Stimulated activated CD4-positive, alpha-beta T cell treated with anti-CD3 and anti-CD28 coated beads, TNF-alpha, amount 100 ng/mL, for 4 hours (primary cell): ENCODE results near the gene UMODL1.

Experiments used
- DNase-seq, 3 experiments: peaks; one replicate each; pipeline ENCODE4 v3.0.0-alpha.2; 2020; ENCODE audit warnings: low read depth in 3 of 3

UMODL1 gene

DNA sequence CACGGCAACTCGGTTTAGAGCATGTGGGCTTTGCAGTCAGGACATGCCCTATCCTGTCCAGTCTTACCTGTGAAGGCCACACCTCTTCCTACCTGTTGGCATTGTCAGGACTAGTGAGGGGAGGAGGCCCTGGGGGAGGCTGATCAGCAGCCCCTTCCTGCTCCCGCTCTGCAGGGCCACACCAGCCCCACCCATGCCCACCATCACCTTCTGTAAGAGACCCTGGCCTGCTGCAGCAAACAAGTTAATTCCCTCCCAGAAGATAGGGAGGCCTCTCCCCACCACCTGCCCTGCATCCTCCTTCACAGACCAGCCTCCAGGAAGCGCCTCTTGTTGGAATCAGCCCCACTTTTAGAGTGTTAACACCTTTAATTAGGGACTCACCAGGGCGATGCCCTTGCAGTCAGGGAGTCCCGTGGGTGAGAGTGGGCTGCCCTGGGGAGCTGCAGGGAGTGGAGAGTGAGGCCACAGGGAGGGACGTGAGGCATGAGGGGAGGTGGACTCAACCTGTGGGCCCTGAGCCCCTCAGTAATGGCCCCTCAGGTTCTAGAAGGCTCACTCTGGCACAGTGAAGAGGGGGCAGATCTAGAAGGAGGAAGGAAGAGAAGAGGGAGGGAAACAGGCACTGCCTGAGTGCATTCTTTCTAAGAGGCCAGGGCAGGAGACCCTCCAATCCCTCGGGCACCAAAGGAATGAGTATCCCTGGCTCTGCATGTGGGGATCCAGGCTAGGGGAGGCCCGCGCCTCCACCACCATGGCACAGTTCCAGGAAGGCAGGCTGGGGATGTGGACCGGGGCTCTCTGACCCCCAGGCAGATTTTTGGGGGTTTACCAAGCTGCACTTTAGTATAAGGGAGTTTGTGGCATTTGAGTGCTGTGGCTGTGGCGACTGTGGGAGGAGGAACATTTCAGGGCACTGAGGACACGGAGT is 8.2 kb downstream of the UMODL1 start:
- no peak for DNase-seq

DNA sequence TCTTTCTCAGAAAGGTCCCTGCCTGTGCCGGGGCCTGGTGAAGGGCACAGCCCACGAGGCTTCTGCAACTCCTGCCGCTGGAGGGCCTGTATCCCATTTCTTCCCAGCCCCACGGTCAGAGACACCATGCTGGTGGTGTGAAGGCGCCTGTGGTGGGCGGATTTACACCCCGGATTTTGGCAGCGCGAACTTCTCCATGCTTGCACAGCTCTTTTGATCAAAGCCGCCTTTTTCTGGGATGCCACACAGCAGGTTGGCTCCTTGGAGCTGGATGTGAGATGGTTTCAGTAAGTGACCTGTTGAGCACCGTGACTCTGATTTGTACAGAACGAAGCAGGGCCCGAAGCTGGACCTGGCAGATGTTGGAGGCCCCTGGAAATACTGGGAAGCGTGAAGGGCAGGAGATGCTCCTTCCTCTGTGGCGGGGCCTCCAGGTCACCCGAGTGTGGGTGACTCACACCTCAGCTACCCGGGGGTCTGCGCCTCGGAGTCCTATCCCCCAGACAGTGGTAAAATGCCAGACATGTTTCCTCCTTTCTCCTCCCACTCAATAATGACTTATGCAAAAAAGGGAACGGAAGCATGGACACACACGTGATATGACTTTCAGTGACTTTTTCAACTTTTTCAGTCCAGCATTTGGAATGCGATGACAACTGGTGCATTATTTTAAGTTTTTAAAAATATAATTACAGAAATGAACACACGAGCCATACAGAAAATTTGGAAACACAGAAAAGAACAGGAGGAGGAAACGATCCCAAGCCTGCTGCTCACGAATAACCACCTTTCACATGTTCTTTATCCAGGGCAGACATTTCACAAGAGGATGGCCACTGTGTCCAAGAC is 9.0 kb downstream of the UMODL1 start:
- no peak for DNase-seq

DNA sequence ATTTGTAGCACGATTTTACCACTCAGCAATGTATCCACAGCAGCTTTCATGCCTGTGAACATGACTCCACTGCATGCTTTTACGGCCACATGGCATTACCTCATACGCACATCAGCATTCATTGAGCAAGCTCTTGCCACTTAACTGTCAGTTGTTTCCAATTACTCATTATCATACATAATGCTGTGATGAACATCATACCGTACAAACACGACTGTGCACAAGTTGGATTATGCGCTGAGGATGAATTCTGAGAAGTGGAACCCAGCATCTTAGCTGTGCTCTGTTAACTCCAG is 9.6 kb downstream of the UMODL1 start:
- DNase-seq = no peak

DNA sequence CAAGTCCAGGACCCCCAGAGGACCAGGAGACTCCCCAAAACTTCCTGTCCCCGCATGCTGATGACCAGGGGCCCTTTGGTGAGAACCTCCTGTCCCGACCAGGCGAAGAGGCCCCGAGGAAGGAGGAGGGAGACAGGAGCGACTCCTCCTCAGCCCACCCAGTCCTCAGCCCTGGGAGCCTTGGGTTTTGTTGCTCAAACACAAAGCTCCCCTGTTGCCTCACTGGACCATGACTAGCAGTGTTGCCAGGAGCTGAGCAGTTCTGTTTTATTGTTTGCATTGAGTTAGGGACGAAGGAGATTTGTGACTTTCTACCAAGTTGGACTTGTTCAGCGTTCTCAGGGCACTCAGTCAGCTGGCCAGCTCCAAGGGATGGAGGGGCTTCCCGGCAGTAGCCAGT is 10.0 kb downstream of the UMODL1 start:
- DNase-seq = no peak

DNA sequence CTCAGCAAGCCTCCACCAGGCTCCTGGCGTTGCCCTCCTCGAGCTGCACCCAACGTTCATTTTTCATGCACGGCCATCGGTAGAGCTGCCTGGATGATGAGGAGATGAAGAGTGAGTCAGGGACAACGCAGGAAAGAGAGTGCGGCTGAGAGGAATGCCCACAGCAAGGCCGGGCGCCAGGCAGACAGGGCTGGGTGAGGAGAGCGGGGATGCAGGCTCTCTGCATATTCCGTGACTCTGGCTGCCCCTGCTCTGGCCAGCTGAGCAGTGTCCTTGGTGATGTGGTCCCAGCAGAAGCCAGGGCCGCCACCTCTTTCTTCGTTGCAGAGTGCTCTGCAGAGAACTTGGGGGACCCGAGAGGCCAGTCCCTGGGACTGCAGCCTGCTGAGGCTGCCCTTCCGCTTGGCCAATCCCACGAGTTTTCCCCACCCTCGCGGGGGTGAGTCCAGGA is 10.8 kb downstream of the UMODL1 start:
- no peak for DNase-seq

DNA sequence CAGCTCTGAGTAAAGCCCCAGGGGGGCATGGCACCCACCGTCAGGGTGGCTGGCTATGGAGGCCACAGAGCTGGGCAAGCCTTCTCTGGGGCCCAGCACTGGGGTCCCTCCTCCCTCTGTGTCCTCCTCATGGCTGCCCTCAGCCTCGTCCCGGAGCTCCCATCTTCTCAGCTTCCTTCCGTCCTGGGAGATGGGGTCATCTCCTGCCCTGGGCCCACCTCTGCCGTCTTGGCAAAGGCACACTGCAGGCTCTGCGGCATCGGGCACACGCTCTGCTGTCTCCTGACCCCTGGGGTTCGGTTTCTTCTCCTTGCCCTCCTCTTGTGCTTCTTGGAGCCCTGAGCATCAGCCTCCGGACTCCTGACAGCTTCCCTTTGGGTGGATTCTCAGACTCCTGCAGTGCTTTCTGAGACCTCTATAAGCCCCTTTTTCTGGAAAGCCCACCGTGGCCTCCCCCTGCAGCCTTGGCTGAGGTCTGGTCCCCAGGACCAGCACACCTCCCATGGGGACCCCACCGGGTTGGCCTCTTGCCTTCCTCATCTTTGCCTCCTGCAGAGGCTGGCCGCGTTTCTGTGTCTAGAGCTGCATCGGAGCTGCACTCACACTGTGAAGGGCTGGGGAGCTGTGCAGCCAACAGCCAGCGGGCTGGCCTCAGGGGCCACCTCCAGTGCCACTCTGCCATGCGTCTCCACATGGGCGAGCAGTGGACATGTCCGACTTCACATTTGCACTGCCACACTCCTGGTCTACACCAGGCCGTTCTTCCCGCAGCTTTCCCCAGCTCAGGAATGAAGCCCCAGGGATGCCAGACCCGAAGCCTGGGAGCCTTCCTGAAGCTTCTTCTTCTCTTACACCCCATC is 11.6 kb downstream of the UMODL1 start:
- DNase-seq = no peak

DNA sequence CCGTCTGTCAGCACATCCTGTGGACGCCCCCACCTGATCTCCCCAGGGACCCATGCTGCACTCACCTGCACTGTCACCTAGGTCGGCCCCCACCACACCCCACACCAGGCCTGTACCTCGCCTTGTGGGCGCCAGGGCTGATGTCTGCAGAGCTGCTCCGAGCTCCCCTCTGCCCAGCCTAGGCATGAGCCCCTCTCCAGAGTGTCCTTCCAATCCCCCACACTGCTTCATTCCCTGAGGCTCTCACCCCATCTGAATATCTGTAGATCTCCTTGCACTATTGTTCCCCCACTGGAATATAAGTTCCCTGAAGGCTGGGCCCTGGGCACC is 12.2 kb downstream of the UMODL1 start:
- DNase-seq = no peak

DNA sequence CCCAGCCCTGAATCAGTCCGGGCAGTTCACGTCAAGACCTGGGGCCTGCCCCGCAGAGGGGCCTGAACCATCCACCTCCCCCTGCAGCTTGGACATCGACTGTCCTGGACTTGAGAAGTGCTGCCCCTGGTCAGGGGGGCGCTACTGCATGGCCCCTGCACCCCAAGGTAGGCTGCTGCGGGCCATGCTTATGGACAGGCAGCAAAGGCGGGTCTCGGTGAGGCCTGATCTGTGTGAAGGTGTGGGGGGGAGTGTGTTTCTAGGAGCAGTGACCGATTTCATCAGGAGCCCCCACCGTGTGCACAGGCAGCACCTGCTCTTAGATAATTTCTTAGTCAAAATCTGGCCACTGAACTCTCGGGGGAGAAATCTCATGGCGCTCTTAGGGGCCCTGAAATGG is 13.0 kb downstream of the UMODL1 start:
- DNase-seq = no peak

DNA sequence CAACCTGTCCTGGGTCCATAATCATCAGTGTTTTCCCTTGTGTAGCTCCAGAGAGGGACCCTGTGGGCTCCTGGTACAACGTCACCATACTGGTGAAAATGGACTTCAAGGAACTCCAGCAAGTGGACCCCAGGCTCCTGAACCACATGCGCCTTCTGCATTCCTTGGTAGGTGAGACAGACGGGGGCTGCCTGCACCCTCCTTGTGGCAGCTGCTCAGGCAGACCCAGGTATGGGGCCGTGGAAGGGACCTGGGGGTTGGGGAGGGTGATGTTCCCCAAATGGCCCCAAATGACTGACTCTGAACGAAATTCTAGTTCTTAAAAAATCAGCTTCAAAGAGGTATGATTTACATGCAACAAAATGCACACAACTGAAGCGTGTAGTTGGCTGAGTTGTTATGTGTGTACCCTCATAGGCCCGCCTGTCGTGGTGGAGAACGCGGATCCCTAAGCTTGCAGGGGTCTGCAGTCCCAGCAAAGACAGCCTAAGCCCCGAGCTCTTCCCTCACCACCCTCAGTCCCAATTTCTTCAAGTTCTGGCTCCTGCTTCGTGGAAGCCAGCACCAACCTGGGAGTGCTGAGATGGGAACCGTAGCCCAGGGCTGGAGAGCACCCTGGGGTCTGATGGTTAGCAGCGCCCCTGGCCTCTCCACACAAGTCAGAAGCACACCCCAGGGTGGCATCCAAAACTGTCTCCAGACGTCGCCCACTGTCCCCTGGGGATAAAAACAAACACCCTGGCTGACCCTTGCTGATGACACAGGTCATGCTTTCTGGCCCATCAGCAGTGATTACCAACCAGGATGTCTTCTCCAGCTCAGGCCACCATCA is 14.3 kb downstream of the UMODL1 start:
- DNase-seq = no peak

DNA sequence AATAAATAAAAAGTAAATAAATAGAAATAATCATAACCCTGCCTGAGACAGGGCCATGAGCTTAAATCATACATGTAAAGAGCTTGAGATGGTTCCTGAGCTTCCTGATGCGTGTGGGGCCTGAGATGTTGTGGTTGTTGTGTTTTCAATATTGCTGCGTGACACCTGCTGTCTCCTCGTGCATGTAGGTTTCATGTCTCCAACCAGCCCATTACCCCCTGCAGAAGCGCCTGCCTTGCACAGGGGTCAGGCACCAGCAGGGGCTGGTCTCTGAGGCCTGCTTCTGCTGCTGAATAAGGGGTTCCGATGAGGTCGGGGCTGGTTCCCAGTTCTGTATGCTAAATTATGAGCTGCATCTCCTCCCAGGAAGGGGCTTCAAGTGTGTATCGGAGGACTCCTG is 15.9 kb downstream of the UMODL1 start:
- DNase-seq = no peak

DNA sequence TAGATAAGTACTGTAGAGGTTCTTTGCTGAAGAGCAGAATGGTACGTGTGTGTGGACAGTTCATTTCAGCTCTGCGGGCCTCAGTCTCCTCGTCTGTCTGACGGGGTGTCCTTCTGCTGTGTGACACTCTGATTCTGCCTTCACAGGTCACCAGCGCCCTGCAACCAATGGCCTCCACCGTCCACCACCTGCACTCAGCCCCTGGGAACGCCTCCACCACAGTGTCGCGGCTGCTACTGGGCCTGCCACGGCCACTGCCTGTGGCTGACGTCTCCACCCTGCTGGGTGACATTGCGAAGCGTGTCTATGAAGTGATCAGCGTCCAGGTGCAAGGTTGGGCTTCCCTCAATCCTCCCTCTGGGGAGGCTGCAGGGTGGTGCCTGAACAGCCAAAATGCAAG is 17.0 kb downstream of the UMODL1 start:
- DNase-seq = no peak

DNA sequence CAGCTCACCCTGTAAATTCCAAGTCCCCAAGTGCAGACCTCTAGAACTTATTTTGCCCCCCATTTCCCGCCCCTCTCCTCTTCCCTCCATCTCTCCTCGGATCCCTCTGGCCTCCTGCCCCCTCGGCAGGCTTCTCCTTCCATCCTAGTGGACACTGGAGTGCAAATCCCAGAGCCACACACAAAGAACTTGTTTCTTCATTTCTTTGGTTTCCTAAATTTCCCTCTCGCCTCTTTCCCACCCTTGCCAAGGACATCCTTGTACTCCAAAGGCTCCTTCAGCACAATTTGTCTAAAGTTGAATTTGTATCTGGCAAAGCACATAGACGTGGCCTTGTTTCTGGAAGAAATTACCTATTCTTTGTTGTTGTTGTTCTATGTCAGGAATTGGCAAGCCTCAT is 17.5 kb downstream of the UMODL1 start:
- DNase-seq = no peak

DNA sequence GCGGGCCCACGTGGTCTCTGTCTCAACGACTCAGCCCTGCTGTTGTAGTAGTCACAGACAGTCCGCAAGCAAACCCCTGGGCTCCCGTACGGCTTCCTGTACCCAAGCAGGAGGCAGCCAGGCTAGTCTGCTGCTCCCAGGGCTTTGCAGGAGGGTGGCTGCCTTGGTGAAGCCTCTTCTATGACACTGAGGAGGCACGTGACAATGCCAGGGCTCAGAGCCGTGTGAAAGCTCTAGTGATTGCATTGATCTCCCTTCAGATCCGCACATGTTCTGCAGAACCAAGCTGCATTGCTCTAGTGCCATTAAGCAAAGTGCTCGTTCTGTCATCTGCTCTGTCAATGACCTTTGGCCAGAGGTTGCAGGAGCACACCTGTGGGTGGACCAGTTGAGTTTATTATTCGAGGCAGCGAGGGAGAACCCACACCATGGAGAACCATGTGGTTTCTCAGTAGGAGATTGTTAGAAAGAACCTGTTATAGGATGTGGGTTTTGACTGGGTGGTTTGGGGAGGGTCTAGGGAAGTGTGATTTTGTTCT is 18.0 kb downstream of the UMODL1 start:
- DNase-seq = no peak

DNA sequence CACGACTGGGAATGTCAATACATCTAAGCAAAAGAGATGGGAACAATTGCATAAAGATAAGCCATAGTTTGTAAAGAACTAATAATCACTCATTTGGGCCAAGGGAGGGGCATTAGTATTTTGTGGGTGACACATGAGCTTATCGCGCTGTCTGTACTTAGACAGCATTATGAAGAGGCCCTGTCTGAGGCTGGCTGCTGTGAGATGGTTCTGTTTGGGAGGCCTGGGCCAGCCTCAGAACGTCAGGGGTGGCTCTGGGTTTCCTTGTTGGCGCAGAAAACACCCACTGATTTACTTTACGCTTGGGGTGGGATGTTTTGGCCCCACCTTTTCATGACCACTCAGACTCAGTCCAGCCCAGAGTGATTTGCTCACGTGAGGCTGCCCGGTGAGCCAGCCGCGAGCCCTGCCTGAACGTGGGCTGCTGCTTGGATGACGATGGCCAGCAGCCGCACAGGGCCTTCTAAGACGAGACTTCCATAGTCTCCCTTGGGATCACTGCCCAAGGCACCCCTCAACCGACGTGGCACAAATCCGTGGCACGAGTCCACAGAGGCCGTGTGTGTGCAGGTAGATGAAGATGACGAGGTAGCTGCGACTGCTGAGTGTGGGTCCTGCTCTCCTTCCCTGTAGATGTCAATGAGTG is 18.7 kb downstream of the UMODL1 start:
- DNase-seq = no peak

DNA sequence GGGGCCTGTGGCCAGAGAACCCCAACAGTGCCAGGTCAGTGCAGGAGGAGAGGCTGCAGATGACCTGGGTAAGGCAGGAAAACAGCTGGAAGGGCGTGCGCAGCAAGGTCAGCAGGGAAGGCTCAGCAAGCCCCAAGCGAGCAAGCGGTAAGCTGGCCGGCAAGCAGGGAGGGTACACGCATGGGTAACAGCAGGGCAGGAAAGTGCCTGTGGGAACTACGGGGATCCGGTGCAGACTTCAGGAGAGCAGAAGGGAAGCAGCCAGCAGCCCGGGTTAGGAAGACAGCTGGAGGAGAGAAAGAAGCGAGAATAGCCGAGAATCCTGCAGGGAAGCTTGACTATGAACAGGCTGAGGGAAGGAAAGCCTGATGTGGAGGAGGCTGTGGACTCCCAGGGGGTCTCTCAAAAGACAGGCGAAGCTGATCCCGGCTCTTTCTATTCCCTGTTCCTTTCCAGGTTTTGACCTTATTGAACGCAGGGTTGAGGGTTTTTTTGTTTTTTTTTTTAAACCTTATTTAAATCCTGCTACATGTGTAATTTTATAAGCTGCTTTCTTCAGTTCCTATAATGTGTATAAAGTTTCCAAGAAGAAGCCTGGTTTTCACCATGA is 20.9 kb downstream of the UMODL1 start:
- no peak for DNase-seq

DNA sequence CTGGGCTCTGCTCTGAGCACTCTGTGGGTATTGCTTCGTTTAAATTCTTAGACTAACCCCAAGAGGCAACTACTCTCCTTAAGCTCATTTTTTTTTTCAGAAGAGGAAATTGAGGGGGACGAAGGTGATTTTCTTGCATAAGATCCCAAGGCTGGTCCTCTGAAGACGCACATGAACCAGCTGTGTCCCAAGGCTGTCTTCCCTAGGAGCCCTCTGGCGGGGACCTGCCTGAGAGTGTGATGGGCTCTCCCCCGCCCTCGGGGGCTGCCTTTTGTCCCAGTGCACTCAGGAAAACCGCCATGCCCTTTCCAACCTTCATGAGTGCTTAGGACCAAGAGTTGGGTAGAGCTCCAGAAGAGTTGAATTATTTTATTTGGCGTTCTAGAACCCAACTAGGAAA is 21.7 kb downstream of the UMODL1 start:
- no peak for DNase-seq

DNA sequence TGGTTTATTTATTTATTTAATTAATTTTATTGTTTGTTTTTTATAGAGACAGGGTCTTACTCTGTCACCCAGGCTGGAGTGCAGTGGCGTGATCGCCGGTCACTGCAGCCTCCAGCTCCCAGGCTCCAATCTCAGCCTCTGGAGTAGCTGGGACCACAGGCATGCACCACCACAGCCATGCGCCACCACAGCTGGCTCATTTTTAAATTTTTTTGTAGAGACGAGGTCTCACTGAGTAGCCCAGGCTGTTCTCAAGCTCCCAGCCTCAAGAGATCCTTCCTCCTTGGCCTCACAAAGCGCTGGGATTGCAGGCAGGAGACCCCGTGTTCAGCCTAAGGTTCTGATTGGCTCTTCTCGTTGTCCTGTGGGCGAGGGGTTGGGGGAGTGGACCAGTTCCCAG is 22.1 kb downstream of the UMODL1 start:
- DNase-seq = no peak

DNA sequence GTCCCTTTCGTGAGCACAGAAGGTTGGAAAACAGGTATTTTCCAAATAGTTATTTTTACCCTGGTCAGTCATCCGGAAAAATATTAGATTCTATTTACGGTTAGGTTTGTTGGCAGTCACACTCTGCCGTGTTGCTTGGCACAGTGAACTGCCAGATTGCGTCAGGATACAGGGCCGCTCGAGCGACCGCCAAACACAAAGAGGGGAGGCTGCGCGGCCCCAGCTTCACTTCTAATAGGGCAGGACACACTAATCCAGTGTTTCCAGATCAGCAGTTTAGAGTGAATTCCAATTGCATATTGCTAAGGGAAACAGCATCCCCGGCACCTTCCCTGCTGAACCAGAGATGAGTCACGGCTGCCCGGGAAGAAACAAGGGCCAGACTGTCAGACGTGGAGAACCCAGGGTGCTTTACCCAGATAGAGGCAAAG is 22.9 kb downstream of the UMODL1 start:
- no peak for DNase-seq

DNA sequence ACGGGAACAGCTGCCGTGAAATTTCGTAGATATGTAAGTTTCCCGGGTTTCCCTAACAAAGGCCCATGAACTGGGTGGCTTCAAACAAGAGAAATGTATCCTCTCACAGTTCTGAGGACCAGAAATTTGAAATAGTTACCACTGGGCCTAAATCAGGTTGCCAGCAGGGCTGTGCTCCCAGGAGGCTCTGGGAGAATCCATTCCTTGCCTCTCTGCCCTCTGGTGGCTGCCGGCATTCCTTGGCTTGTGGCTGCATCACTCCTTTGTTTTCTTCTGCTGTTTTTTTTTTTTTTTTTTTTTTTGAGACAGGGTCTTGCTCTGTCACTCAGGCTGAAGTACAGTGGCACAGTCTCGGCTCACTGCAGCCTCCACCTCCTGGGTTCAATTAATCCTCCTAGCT is 23.7 kb downstream of the UMODL1 start:
- DNase-seq = no peak

DNA sequence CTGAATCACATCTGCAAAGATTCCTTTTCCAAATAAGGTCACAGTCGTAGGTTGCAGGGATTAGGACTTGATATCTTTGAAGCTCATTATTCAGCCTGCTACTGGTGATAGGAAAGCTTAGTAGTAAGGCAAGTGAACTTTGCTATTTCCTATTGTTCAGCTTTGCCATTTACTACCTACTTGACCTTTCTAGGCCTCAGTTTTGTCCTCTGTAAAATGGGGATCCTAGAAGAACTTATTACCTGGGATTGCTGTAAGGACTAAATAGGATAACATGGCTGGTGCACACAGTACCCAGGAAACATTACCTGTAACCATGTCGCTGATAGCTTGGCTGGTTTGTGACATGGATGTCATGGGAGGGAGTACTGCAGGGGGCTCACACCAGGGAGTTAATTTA is 24.5 kb downstream of the UMODL1 start:
- no peak for DNase-seq
